Cortex of kidney (tissue), 1 donor: ENCODE data around the gene RPS19.

Source experiments
- DNase-seq: peaks from one replicate; lab custom pipeline; 2025; lab: John Stamatoyannopoulos, UW

Gene RPS19

DNA sequence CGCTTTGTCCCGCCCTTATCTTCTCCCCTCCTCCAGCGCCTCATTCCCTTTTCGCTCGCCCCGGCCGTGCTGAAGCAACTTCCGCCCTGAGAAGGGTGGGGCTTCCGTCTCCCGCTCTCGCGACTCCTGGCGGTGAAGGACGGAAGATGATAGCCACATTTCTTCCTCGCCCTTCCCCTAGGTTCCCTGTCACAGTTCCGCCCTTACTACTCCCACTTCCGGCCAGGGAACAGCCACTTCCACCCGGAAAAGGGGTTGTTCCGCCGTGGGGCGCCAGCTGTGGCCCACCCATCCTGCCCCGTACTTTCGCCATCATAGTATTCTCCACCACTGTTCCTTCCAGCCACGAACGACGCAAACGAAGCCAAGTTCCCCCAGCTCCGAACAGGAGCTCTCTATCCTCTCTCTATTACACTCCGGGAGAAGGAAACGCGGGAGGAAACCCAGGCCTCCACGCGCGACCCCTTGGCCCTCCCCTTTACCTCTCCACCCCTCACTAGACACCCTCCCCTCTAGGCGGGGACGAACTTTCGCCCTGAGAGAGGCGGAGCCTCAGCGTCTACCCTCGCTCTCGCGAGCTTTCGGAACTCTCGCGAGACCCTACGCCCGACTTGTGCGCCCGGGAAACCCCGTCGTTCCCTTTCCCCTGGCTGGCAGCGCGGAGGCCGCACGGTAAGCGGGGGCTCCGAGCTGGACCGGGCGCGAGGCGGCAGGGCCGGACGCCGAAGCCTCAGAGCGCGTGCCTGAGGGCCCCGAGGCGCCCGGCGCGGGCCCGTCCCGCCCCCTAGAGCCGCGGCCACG lies at the start of gene RPS19:
Gene RPS19, plus strand, starts transcription at position 638 of the 801 bp plus-strand sequence. CDS start 520 bp downstream, outside the sequence.
- peak; percentile 65 for DNase-seq

DNA sequence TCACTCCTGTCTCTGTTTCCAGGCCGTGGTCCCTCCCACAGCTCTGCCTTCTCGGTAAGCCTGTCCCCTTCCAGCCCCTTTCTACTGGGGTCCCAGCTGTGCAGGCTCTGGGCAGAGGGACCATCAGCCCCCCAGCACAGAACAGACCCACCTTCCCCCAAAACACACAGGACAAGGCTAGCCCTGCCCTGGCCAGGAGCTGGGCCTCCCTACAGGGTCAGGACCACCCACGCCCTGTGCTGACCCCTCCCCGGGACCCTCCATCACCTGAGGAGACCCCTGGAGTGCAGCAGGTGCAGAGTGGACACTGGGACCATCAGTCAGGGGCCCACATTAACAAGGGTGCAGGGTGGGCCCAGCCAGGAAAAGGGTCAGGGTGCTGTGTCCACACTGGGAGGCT lies 49.8 kb upstream of the RPS19 start:
- DNase-seq = no peak

DNA sequence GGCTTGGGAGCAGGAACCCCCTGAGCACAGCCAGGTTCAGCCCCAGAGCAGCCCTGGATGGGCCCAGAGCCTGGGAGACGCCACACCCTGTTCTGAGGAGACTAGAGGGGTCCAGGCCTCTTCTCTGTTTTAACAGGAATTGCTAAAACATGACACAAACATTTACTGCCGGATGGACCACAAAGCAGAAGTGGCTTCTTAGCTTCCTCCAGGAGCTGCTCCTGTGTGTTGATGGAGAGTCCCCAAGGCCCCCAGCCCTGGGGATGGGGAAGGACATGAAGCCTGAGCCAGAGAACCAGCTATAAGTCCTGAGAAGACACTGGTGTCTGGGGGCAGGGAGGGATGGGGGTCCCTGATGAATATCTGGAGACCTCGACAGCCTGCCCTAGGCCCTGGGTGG lies 49.0 kb upstream of the RPS19 start:
- DNase-seq = no peak

DNA sequence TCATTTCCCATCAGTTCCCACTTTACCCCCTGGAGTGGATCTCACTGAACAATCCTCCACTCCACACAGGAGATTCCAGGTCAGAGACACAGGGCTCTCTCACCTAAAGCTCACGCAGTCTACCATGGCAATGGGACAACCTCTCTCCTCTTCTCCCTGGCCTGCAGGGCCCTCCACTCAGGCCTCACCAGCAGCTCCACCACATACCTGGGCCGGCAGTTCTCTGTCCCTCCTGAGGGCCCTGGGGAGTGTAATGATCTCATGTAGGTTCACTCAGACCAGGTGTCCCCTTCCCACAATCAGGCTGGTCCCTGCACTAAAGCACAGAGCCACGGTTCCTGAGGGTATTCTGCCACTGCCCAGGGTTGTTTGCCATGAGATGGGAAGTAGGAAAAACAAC lies 48.1 kb upstream of the RPS19 start:
- DNase-seq = no peak

DNA sequence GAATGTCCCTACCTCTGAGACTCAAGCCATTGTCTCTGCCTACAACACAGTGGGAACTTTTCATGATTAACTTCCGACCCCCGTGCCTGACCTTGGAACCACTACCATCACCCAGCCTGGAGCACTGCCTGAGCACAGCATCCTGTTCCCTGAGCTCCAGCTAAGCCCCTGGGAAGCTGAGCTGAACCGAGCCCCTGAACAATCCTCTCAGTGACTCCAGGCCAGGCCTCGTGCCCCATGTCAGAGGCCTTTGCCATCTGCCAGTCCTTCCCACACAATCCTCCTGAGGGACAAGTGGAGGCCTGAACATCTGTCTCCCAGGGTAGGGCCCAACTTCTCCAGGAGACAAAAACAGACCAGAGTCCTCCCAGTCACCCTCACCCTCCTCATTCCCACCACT lies 46.1 kb upstream of the RPS19 start:
- DNase-seq = no peak

DNA sequence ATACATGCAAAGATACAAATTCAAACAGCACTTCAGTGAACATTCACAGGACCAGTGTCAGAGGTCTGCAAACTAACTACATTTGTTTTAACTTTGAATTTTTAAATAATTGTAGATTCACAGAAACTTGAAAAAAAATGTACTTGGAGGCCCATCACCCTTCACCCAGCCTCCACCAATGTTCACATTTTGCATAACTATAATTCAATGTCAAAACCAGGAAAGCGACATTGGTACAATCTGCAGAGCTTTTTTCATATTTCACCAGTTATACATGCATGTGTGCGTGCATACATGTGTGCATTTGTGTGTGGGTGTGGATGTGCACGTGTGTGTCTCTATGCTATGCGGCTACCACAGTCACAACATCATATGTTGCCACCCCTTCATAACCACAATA lies 44.8 kb upstream of the RPS19 start:
- no peak for DNase-seq

DNA sequence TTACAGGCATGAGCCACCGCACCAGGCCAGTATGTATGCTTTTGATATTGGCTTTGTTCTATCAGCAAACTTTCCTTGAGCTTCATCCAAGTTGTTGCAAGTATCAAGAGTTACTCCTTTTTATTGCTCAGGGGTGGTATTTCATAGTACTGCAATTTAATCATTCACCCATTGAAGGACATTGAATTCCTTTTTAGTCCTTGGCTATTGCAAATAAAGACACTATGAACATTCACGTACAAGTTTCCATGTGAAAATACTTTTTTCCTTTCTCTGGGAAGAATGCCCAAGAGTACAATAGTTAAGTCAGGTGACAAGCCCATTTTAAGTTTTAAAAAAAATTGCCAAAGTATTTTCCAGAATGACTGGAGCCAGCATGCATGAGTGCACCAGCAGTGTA lies 43.3 kb upstream of the RPS19 start:
- no peak for DNase-seq

DNA sequence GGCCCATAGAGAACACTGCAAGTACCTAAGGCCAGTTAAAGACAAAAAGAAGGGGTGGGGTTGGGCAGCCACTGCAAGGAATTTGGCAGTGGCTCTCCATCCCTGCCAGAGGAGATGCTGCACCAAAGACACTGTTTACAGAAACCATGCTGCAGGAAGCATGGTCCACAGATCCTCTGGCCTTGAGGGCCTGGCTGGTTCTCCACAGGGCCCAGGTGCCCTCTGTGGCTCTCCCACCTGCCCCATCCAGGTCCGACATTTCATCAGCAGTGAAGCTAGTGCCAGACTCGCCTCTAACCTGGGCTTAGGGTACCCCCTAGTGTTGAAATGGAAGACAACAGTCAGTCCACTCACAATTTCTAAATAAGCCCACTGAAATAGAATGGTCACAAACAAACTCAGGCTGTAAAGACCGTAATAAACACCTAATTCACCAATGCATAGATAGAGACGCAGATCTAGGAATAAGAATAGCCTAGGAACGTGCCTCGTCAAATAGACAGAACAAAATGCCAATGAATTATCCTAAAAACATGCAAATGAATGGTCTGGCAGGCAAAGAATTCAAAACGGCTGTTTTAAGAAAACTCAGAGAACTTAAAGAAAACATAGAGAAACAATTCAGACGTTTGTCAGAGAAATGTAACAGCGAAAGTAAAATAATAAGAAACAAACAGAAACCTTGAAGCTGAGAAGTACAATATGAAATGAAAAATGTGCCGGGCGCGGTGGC lies 38.9 kb upstream of the RPS19 start:
- DNase-seq = no peak

DNA sequence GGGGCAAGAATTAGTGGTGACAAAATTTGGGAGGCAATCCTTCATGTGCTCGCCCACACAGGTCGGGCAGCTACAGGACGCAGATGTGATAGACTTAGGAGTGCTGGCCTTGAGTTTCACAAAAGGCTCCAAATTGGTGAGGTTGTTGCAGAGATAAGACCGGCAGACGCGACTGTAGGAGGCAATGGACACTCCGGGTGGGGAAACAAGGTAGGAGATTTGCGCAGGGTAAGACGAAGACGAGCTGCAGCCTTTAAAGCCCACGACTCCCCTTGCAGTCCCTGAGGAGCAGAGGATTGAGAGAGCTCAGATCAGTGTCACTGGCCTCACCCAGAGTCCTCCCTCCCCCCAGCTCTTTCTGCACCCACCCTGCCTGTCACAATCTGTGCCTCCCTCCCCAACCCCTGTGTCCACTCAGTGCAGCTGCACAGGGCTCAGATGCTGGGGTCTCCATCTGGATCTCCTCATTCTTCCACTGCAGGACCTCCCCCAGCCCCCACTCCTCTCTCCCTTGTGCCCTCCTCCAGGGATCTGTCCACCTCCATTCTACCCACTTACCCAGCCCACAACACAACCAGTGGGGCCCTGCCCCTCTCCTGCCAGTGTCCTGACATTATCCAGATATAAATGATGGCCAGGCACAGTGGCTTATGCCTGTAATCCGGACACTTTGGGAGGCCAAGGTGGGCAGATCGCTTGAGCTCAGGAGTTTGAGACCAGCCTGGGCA lies 21.9 kb upstream of the RPS19 start:
- DNase-seq = no peak

DNA sequence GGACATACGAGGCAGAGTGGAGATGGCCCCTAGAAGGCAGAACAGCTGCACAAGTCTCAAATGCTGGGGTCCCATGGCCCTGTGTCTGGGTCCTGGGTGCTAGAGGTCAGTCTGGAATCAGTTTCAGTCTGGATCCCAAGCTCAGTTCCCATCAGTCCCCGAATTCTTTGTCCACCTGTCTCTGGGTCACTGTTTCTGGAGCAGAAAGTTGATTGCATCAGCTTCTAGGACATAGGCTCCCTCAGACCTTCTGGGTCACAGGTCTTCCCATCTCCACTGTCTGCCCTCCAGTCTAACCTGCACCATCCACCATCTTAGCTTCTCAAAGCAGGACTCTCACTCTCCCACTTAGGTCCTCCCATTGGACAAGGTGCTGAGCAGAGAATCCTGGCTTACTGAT lies 20.8 kb upstream of the RPS19 start:
- no peak for DNase-seq

DNA sequence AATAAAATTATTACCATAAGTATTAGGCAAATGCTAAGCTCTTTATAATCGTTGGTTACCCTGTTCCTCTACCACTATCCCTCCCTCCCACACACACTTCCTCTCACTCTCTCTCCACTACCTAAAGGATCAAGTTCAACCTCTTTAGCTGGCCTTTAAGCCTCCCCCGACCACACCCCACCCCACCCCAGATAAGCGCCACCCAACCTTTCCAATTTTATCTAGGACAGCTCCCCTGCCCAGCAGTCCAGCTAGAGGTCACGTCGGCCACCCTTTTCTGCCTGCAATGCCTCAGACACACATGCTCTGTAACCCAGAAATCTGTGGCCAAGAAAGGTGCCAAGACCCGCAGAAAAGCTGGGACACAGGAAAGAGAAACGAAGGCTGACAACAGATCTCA lies 16.7 kb upstream of the RPS19 start:
- no peak for DNase-seq

DNA sequence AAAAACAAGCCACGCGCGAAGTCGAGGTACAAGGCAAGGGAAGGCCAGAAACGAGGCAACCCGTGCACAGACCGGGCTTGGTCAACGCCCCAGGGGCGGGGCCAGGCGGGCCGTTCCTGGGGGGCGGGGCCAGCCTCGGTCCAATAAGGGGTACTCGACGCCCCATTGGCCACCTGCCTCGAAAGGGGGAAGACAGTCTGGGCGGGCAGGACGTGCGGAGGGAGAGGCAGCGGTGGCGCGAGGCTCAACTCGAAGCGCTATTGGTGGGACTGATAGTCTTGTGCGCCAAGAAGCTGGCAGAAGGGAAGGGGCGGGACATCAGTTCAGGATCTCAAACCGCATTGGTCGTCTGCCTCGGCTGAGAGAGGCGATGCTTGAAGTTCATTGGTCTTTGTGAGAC lies 15.5 kb upstream of the RPS19 start, which contains the start of gene LYPD4:
Gene LYPD4, minus strand, starts transcription at position 83 of the 400 bp plus-strand sequence. CDS start 5,398 bp downstream, outside the sequence.
- DNase-seq = no peak

DNA sequence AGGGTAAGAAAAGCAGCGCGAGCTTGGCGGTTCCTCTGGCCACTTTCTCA lies 15.2 kb upstream of the RPS19 start, which contains the start of gene DMRTC2:
Gene DMRTC2, plus strand, starts transcription at position 42 of the 50 bp plus-strand sequence. CDS start 2,387 bp downstream, outside the sequence.
- DNase-seq = no peak

DNA sequence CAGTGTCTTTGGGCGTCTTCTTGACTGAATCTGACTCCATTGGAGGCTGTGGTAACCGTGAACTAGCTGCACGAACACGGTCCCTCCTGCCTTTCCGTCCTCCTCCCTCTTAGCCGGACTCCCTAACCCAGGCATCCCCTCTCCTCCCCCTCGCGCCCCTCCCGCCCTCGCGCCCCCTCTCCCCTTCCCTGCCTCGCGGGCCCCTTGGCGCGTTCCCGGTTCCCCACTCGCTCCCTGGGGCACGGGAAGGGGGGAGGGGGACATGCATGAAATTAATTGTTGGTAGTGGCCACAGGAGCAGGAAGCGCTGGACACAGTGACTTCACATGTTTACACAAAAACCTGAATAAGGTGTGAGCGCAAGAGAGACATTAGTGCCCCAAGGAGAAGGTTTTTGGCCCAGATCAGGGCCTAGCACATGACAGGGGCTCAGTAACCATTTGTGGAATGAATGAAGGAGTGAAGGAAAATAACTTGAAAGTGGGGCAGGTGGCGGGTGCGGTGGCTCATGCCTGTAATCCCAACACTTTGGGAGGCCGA lies 14.9 kb upstream of the RPS19 start:
- DNase-seq = no peak

DNA sequence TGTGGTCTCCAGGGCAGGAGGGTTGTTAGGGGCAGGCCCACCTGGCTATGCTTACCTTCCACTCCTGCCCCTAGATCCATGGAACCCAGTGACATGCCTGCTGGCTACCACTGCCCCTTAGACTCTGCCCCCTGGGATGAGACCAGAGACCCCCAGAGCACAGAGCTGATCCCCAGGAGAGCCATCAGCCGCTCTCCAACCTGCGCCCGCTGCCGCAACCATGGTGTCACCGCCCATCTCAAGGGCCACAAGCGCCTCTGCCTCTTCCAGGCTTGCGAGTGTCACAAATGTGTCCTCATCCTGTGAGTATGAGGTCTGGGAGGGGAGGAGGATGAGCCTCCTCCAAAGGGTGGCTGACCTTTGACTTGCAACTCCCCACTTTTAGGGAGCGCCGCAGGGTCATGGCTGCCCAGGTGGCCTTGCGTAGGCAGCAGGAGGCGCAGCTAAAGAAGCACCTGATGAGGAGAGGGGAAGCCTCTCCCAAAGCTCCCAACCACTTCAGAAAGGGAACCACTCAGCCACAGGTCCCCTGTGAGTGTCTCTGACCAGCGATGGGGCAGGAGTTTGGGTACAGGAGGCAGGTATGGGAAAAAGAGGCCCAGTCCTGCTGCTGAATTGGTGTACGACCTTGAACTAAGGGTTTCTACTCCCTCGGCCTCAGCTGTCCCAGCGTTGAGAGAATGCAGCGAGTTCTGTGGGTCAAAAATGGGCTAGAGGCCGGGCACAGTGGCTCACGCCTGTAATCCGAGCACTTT lies 12.5 kb upstream of the RPS19 start:
- no peak for DNase-seq

DNA sequence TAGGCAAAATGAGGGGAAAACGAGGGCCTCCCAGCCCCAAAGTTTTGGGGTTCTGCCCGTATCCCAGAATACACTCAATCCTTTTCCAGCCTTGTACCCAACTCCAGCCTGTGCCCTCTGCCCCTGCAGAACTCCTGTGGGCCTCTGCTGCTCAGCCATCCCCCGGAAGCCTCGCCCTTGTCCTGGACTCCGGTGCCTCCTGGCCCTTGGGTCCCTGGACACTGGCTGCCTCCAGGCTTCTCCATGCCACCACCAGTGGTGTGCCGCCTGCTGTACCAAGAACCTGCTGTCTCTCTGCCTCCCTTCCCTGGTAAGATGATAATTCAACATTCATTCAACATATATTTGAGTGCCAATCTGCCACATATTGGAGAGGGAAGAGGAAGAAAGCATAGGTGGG lies 11.4 kb upstream of the RPS19 start:
- DNase-seq = no peak

DNA sequence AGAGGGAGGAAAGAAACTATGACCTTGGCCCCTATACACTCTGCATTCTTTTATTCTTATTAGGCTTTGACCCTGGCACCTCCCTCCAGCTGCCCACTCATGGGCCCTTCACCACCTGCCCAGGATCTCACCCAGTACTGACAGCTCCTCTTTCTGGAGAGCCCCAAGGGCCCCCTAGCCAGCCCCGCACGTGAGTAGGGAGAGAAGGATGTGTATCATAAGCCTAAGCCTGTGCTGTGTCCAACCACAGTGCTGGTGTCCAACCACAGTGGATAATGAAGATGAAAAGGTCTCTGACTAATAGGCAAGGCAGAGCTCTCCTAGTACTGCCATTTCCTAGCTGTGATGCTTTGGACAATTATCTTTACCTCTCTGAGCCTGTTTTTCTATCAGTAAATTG lies 11.0 kb upstream of the RPS19 start:
- DNase-seq = no peak

DNA sequence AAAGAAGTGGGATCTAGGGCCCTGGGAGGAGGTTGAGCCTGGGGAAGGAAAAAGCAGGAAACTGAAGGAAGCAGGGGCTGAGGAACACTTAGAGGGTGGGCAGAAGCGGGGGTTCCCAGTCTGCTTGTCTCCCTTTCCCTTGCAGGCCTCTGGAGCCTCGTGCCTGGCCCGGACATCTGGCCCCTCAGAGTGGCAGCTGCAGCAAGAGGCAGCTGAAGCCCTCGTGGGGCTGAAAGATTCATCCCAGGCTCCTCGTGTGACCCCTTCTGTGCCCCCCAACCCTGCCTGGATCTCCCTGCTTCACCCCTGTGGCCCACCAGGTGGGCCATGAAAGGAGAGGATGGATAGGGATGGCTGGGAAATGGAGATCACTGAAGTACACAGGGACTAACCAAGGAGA lies 9.7 kb upstream of the RPS19 start:
- no peak for DNase-seq

DNA sequence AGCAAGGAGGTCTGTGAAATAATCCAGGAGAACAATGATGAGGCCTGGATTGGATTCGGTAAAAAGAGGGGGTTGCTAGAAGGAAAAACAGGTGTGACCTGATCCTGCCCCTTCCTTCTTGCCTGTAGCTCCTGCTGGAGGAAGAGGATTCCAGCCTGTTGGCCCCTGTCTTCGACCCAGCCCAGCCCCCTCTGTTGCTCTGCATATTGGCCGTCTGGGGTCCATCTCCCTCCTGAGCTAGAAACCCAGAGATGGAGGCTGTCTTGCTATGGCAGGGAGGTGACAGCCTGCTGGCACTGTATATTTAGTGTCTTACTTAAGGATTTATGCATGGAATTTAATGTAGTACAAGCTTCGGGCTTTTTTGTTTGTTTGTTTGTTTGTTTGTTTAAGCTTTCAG lies 8.6 kb upstream of the RPS19 start:
- DNase-seq = no peak

DNA sequence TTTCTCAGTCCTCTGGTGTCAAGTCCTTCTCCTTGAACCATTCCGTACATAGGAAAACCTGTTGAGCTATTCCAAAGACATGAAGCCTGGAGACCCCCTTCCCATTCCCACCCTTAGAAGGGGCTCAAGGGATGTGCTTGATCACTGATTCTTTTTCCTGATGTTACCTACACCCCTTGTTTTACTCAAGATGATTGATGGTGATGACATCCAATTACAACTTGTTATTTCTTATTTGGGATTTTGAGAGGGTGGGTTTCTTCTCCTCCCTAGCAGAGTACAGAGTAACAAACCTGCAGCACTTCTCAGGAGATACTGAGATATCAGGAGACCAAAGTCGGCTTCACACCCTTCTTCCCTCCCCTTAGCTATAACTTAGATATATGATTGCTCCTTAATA lies 6.7 kb upstream of the RPS19 start:
- DNase-seq = no peak

DNA sequence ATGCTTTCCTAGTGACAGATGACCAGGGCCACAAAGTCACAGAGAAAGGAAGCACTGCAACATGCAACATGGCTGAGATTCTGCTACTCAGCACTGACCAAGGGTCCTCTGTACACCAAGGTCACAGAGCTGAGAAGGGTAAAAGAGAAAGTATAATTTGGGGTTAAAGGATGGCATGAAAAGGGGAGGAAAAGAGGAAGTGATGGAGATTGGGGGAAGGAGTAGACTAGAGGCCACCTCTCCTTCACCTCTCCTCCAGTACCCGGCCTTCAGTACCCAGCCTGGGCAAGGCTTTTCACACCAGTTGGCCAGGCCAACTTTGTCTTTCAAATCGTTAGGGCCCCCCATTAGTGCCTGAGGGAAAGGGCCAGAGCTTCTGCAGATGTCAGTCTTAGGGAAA lies 6.3 kb upstream of the RPS19 start:
- DNase-seq = no peak

DNA sequence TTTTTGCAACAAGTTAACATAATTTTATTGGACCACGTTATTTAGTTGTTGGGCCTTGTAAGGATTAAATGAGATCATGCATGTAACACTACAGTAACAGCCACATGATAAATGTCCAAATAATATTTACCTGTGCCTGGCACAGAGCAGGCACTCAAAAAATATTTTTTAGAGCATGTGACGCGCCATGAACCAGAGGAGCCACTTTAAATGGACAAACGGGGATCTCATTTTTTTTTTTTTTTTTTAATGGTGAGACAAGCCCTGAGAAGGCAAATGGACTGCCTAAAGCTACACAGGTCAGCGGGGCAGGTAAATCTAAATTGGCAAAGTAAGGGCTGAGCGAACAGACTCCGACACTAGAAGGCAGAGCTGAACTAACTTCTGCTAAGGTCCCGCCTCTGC lies 840 bp upstream of the RPS19 start:
- no peak for DNase-seq
